Cardiac fibroblast (primary cell): ENCODE results near the gene BRMS1L.
"Not testable (repeated sequence)": the region's sequence is repeated elsewhere in the genome, so short reads cannot be mapped to it uniquely, and the experiment has no call there.

Experiments used
- DNase-seq, 2 donors: peaks; one replicate each; pipeline versions ENCODE4 v3.0.0 to v3.0.0-alpha.2; 2010; ENCODE audit warnings: low read depth in 2 of 2
- H3K4me3 ChIP-seq, 2 donors: replicated peaks in 1 of 2; 1 replicate in 1 of 2; 2 replicates in 1 of 2; pipeline ENCODE4 v1.5.1; 2011; ENCODE audit warnings: low read depth in 2 of 2, low read length in 2 of 2, mild to moderate bottlenecking in 2 of 2, moderate library complexity in 1 of 2
- TF ChIP-seq, protein P1 (sequence below): IDR thresholded peaks from one replicate; pipeline ENCODE4 v1.5.1; 2011; ENCODE audit warnings: low read depth, mild to moderate bottlenecking, low read length, inconsistent platforms

BRMS1L gene

DNA sequence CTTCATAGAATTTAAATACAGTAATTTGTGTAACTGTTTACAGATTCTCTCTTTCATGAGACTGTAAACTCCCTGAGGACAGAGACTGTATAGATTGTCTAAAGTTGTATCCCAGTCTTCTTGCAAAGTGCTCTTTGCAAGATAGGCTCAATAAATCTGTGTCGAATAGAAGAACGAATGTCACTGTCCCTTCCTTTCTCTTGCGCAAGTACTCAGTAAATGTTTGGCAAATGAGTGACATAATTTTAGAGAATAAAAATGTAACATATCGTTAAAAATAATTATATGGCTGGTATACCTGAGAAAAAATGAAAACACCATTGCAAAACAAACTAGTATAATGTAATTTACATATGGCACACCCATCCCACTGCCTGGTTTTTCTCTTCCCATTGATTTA, 15.2 kb upstream of the BRMS1L start:
- no peak overlapping the region for H3K4me3 ChIP-seq
- TF ChIP-seq, protein P1, sequence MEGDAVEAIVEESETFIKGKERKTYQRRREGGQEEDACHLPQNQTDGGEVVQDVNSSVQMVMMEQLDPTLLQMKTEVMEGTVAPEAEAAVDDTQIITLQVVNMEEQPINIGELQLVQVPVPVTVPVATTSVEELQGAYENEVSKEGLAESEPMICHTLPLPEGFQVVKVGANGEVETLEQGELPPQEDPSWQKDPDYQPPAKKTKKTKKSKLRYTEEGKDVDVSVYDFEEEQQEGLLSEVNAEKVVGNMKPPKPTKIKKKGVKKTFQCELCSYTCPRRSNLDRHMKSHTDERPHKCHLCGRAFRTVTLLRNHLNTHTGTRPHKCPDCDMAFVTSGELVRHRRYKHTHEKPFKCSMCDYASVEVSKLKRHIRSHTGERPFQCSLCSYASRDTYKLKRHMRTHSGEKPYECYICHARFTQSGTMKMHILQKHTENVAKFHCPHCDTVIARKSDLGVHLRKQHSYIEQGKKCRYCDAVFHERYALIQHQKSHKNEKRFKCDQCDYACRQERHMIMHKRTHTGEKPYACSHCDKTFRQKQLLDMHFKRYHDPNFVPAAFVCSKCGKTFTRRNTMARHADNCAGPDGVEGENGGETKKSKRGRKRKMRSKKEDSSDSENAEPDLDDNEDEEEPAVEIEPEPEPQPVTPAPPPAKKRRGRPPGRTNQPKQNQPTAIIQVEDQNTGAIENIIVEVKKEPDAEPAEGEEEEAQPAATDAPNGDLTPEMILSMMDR: no peak
- no peak for DNase-seq

DNA sequence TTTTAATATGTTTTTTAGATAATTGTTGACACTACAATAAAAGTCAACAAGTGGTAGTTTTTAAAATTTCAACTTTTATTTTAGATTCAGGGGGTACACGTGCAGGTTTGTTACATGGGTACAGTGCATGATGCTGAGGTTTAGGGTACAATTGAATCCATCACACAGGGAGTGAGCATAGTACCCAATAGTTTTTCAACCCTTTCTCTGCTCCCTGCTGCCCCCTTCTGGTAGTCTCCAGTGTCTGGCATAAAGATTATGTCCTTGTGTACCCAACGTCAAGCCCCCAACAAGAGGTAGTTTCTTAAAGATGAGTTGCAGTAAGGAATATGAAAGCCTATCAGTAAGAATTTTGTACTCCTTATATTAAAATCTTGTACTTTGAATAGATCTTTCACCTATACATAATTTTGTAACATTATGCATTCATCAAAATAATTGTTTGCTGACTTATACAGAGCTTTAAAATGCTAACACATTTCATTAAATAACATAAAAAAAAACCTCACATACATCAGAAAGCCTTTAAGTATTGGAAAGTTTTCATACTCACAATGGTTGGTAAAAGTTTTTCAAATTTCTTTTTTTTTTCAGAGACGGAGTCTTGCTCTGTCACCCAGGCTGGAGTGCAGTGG, 11.7 kb upstream of the BRMS1L start:
- TF ChIP-seq, protein P1: peak; percentile 86
- DNase-seq: peak; percentile 60 to 70
- no peak overlapping the region for H3K4me3 ChIP-seq

DNA sequence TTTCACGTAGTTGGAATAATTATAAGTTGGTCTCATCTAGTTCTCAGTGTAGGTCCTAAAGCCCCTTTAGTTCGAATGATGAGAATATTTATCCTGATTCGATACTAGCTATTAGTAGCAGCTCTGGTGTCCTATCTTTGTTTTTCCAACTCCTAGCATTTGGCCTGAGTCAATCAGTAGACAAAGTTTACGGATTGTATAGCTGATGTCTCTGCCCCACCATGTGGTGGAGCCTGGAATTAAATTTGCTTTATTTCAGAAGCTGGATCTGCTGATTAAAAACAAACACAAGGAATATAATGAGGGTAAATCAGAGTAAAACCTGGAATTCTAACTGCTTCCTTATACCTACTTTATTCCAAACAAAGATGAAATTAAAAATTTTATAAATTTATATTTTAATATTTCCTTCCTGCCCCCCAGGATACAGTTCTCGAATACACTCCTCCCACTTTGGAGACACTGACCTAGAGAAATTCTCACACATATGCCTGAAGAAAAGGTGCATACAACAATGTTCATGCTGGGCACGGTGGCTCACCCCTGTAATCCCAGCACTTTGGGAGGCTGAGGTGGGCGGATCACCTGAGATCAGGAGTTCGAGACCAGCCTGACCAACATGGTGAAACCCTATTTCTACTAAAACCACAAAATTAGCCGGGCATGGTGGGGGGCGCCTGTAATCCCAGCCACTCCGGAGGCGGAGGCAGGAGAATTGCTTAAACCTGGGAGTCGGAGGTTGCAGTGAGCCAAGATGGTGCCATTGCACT, 7.6 kb upstream of the BRMS1L start:
- H3K4me3 ChIP-seq: no peak overlapping the region
- TF ChIP-seq, protein P1: peak; percentile 56
- DNase-seq: peak; percentile 61 to 66

DNA sequence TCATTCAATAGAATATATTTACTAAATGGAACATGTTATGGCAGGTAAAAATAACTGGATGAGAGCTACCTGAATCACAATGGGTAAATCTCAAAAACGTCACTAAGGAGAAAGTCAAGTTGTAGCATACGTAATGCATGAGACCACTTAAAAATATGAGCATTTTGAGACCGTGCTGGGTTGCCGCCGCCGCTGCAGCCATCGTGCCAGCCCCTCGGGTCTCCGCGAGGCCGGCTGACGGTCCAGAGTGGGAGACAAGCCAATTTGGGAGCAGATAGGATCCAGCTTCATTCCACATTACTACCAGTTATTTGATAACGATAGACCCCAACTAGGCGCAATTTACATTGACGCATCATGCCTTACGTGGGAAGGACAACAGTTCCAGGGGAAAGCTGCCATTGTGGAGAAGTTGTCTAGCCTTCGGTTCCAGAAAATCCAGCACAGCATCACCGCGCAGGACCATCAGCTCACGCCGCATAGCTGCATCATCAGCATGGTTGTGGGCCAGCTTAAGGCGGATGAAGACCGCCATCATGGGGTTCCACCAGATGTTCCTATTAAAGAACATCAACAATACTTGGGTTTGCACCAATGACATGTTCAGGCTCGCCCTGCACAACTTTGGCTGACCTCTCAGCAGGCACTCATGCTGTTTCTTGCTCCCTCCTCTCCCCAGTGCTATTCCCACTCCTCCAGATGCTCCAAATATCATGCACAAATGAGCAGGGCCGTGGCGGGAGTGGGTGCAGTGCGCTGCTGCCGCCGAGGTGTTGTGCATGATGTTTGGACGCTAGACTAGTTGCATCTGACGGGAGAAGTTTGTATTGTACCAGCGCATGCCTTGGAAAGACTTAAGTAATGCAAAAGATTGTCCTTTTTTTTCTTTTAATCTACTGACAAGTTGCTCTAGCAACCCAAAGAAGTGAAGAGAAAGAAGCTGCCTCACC, 6.3 kb upstream of the BRMS1L start:
- TF ChIP-seq, protein P1: no peak
- H3K4me3 ChIP-seq: no peak overlapping the region
- DNase-seq: no peak

DNA sequence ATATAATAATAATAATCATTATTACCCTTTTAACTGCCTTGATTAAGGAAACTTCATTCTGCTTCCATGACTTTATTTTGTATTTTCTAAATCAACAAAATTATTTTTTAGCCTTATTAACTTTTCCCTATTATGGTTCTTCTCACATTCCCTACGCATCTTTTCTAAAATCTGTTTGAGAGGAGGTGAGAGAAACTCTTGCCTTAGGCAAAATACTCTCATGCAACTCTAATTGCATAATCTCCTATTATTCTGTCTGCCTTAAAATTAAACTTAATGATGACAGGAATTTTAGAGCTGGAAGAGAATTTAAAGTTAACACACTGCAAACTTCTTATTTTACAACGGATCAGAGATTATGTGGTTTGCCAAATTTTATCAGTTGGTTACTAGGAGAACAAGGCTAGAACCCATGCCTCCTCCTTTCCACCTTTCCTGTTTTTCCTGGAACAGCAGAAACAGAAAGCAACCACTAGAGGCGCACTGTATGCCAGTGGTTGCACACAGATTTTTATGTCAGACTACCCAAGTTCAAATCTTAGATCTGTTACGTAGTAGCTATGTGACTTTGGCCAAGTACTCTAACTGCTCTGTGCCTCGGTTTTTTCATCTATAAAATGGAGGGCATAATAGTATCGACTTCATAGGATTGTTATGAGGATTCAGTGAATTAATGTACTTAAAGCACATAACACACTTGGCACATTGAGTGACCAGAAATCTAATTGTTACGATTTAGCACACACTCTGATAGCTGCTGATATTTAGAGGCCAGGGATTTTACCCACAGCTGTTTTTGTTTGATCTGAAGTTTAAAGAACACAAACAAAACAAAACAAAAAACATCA, 4.3 kb upstream of the BRMS1L start:
- TF ChIP-seq, protein P1: peak; percentile 87
- no peak overlapping the region for H3K4me3 ChIP-seq
- peak; percentile 59 to 63 for DNase-seq

DNA sequence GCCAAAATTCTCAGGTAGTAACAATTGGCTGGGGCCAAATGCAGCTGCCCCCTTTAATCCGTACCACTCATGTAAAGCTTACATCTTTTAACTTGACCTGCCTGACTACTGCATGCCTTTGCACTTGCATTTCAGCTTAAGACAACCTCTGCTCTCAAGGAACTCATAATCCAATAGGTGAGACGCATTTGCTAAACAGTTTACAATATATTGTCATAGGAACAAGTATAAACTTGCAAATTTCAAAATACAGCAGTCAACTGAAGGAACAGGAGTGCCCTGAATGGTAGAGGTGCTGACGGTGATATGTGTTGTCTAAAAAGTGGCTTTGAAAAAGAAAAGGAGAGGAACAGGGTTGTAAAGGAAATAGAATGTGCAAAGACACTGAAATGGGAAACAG, 3.6 kb upstream of the BRMS1L start:
- no peak overlapping the region for H3K4me3 ChIP-seq
- TF ChIP-seq, protein P1: no peak
- DNase-seq: no peak

DNA sequence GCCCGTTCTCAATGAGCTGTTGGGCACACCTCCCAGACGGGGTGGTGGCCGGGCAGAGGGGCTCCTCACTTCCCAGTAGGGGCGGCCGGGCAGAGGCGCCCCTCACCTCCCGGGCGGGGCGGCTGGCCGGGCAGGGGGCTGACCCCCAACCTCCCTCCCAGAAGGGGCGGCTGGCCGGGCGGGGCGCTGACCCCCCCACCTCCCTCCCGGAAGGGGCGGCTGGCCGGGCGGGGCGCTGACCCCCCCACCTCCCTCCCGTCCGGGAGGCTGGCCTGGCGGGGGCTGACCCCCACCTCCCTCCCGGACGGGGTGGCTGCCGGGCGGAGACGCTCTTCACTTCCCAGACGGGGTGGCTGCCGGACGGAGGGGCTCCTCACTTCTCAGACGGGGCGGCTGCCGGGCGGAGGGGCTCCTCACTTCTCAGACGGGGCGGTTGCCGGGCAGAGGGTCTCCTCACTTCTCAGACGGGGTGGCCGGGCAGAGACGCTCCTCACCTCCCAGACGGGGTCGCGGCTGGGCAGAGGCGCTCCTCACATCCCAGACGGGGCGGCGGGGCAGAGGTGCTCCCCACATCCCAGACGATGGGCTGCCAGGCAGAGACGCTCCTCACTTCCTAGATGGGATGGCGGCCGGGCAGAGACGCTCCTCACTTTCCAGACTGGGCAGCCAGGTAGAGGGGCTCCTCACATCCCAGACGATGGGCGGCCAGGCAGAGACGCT, 1.5 kb upstream of the BRMS1L start:
- DNase-seq, H3K4me3 ChIP-seq: not testable (repeated sequence)
